ENCODE results near the gene SUDS3.

The SUDS3 gene

GRCh38 chr12:118376089-118377020 lies at the start of gene SUDS3:
SUDS3 (plus strand) TSS chr12:118376555; CDS start chr12:118376692, 137 bp downstream.
- DNase-seq (ENCODE audit: low spot score), result peak; percentile 89
- TF ChIP-seq, protein P1, sequence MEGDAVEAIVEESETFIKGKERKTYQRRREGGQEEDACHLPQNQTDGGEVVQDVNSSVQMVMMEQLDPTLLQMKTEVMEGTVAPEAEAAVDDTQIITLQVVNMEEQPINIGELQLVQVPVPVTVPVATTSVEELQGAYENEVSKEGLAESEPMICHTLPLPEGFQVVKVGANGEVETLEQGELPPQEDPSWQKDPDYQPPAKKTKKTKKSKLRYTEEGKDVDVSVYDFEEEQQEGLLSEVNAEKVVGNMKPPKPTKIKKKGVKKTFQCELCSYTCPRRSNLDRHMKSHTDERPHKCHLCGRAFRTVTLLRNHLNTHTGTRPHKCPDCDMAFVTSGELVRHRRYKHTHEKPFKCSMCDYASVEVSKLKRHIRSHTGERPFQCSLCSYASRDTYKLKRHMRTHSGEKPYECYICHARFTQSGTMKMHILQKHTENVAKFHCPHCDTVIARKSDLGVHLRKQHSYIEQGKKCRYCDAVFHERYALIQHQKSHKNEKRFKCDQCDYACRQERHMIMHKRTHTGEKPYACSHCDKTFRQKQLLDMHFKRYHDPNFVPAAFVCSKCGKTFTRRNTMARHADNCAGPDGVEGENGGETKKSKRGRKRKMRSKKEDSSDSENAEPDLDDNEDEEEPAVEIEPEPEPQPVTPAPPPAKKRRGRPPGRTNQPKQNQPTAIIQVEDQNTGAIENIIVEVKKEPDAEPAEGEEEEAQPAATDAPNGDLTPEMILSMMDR (IDR thresholded peaks at IDR 0.05; ENCODE audit: extremely low read depth, missing control alignments), result peak; percentile 96

- no peak for DNase-seq (ENCODE audit: low spot score)
- TF ChIP-seq, protein P1 (IDR thresholded peaks at IDR 0.05; ENCODE audit: extremely low read depth, missing control alignments), result no peak
Measured at GRCh38 chr12:118326991-118327390, 49.4 kb upstream of the SUDS3 start.

GRCh38 chr12:118327391-118327790 lies 49.0 kb upstream of the SUDS3 start:
- no peak for DNase-seq (ENCODE audit: low spot score)
- TF ChIP-seq, protein P1 (IDR thresholded peaks at IDR 0.05; ENCODE audit: extremely low read depth, missing control alignments), result no peak

GRCh38 chr12:118328486-118329330 lies 47.6 kb upstream of the SUDS3 start:
- no peak for DNase-seq (ENCODE audit: low spot score)

DNA sequence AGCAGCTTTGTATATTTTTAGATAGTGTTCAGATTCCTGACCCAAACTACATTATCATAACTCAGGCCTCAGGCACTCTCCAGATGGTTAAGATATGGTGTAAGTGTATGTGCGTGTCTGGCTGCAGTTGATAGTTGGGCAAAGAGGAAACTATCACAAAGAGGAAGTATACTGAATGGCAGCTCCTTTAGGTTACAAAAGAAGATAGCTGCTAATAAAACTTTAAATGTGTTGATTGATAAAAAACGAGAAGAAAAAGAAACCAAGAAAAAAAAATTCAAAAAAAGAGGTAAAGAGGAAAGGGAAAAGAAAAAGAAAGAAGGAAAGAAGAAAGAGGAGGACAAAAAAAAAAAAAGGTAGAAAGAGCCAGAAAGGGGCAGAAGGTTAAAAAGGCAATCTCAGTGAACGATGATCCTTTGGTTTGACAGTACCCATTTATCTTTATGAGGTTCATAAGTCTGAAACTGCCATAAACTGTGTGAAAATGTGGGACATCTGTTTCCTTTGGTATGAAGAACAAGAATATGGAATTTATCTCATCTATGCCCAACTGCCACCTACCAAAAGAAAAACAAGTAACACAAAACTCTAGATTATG lies 45.8 kb upstream of the SUDS3 start:
- DNase-seq (ENCODE audit: low spot score), result peak; percentile 30
- TF ChIP-seq, protein P1 (IDR thresholded peaks at IDR 0.05; ENCODE audit: extremely low read depth, missing control alignments), result no peak

More at GRCh38 chr12:118328486-118329330, 47.6 kb upstream of the SUDS3 start:
- TF ChIP-seq, protein P1 (IDR thresholded peaks at IDR 0.05; ENCODE audit: extremely low read depth, missing control alignments), result no peak

DNA sequence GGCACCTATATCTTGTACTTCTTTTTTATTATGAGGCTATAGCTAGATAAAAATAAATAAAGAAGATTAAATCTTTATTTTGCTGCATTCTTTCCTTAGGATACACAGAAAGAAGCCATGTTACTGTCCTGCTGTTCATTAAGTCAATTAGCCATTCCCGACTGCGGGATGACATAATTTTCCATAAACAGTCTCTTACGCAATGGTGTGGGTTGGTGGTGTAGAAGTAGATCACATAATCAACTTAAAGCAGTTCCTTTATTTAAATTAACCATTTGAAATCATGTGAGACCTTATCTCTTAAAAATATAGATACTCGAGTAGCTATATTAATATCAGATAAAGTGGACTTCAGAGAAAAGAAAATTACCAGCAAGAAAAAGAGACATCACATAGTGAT lies 43.8 kb upstream of the SUDS3 start:
- TF ChIP-seq, protein P1 (IDR thresholded peaks at IDR 0.05; ENCODE audit: extremely low read depth, missing control alignments), result no peak
- DNase-seq (ENCODE audit: low spot score), result no peak

Measured in GM20000 (cell line).